ENCODE results near the gene SPOCK2.

SPOCK2 gene

DNA sequence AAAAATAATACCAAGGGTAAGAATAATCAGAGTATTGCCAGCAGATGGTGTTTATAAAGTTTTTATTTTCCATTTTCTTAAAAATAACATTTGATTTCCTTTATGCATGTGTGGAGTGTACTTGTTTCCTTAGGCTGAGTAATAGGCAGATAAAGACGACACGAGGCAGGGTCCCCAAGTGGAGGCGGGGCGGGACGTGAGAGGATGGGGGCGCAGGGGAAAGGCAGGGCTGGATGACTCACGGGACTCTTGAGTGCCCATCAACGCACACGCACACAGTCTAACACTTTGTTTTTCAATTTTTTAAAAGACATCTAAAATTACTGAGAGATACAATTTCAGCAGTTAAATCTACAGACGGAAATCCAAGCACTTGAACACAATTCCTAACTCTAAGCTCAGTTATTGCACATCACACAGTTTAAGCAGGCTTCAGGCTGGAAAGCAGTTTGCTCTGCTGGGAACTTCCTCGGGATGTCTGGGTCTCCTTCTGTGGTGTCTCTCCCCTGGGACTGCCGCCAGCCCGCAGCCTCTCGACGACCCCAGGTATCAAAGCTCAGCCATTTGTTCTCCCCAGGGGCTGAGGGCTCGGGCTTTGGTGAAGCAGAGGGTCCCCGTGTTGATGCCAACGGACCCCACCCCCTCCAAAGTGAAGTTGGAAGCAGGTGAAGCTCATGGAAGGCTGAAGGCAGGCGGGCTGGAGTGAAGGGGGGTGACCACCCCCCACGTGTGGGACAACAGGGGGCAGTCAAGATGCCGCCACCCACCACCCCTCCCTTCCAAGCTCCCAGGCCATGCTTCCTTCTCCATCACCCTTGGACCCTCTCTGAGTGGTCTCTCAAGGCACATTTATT is 29.1 kb downstream of the SPOCK2 start:
- no peak overlapping the region for H3K4me3 ChIP-seq (ENCODE audit: low read depth, low read length)
- in situ Hi-C loops (cut with HindIII; ENCODE audit: low sequenced_read_pairs): no loop called here
- TF ChIP-seq CTCF (IDR thresholded peaks at IDR 0.05; ENCODE audit: low read depth, low read length): no peak
- DNase-seq (ENCODE audit: low read depth, low spot score): no peak

DNA sequence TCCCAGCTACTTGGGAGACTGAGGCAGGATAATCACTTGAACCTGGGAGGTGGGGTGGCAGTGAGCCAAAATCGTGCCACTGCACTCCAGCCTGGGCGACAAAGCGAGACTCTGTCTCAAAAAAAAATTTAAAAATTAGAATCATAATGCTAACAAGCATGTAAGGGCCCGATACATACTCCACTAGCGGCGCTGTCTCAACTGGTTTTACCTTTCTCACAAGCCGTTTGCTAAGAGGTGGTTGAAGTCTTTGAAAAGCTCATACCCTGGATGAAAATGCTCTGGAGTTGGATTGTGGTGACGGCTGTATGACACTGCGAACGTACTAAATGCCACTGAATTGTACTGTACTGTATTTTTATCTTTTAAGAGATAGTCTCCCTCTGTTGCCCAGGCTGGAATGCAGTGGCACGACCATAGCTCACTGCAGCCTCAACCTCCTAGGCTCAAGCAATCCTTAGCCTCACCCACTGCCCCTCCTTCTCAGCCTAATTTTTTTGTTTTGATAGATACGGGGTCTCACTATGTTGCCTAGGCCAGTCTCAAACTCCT is 29.9 kb downstream of the SPOCK2 start:
- in situ Hi-C loops (cut with HindIII; ENCODE audit: low sequenced_read_pairs): no loop called here
- no peak for DNase-seq (ENCODE audit: low read depth, low spot score)
- no peak overlapping the region for H3K4me3 ChIP-seq (ENCODE audit: low read depth, low read length)
- no peak for TF ChIP-seq CTCF (IDR thresholded peaks at IDR 0.05; ENCODE audit: low read depth, low read length)

- no peak for DNase-seq (ENCODE audit: low read depth, low spot score)
- no peak overlapping the region for H3K4me3 ChIP-seq (ENCODE audit: low read depth, low read length)
- in situ Hi-C loops (cut with HindIII; ENCODE audit: low sequenced_read_pairs): no loop called here
- TF ChIP-seq CTCF (IDR thresholded peaks at IDR 0.05; ENCODE audit: low read depth, low read length): no peak
These were observed 31.2 kb downstream of the SPOCK2 start for GRCh38 chr10:72056932-72057751.

DNA sequence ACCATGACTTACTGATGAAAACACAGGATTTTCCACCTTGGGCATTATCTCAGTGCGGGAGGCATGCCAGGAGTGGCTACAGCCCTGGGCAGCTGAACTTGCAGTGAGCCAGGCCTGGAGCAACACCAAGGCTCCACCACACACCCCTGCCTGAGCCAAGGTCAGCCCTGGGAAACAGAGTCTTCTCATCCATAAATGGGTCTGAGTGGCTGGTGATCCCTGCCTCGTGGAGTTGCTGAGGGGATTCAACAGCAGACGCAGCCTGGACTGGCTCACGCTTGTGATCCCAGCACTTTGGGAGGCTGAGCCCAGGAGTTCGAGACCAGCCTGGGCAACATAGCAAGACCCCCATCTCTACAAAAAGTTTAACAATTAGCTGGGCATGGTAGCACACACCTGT is 32.2 kb downstream of the SPOCK2 start:
- H3K4me3 ChIP-seq (ENCODE audit: low read depth, low read length): no peak overlapping the region
- no peak for TF ChIP-seq CTCF (IDR thresholded peaks at IDR 0.05; ENCODE audit: low read depth, low read length)
- DNase-seq (ENCODE audit: low read depth, low spot score): no peak
- in situ Hi-C loops (cut with HindIII; ENCODE audit: low sequenced_read_pairs): no loop called here

- no peak for TF ChIP-seq CTCF (IDR thresholded peaks at IDR 0.05; ENCODE audit: low read depth, low read length)
- in situ Hi-C loops (cut with HindIII; ENCODE audit: low sequenced_read_pairs): no loop called here
- no peak overlapping the region for H3K4me3 ChIP-seq (ENCODE audit: low read depth, low read length)
- no peak for DNase-seq (ENCODE audit: low read depth, low spot score)
These were observed 34.7 kb downstream of the SPOCK2 start for GRCh38 chr10:72053690-72054089.

GRCh38 chr10:72050873-72051272 is 37.5 kb downstream of the SPOCK2 start:
- in situ Hi-C loops (cut with HindIII; ENCODE audit: low sequenced_read_pairs): no loop called here

More at GRCh38 chr10:72050873-72051272, 37.5 kb downstream of the SPOCK2 start:
- no peak for DNase-seq (ENCODE audit: low read depth, low spot score)
- no peak overlapping the region for H3K4me3 ChIP-seq (ENCODE audit: low read depth, low read length)
- TF ChIP-seq CTCF (IDR thresholded peaks at IDR 0.05; ENCODE audit: low read depth, low read length): no peak
